ENCODE measurements around the gene ATP8A2. TPM values are rescaled to one million over a fixed set of nuclear protein-coding genes. Genes with fewer than 3 reads are reported as not detected.

Gene ATP8A2
- total and polyA plus RNA-seq, 10 of the 15 experiments (the other 5 are each of a cell fraction or from before 2014, with no cell fraction given), result 0.01 to 0.04 (median 0.04) TPM; not detected in 7

- TF ChIP-seq CBX3 (IDR thresholded peaks at IDR 0.05; ENCODE audit: borderline replicate concordance, low read depth) (no peak), SMC3 (IDR thresholded peaks at IDR 0.05; ENCODE audit: borderline replicate concordance, low read length) (no peak), ZBTB4 (CRISPR knock-in tag; IDR thresholded peaks at IDR 0.05) (no peak), NFXL1 (IDR thresholded peaks at IDR 0.05; ENCODE audit: borderline replicate concordance) (no peak), RAD21 (IDR thresholded peaks at IDR 0.05; ENCODE audit: insufficient read depth, low read depth, low read length) (no peak), PBX3 (IDR thresholded peaks at IDR 0.05; ENCODE audit: insufficient replicate concordance, low read depth, low read length) (no peak), SUZ12 (IDR thresholded peaks at IDR 0.05; ENCODE audit: unreplicated experiment) (no peak), EED (IDR thresholded peaks at IDR 0.05; ENCODE audit: low read depth) (peak; percentile 91), POU2F2 (IDR thresholded peaks at IDR 0.05; ENCODE audit: borderline replicate concordance, low read depth, low read length) (no peak), CEBPZ (IDR thresholded peaks at IDR 0.05; ENCODE audit: low read depth, low read length) (no peak), RUNX3 (IDR thresholded peaks at IDR 0.05; ENCODE audit: low read length) (peak; percentile 71), SPI1 (IDR thresholded peaks at IDR 0.05; ENCODE audit: borderline replicate concordance, insufficient read depth, low read depth, low read length) (no peak), SRF (IDR thresholded peaks at IDR 0.05; ENCODE audit: low read depth in 2 of 2, low read length in 2 of 2) (no peak), CHD2 (IDR thresholded peaks at IDR 0.05; ENCODE audit: borderline replicate concordance, low read depth, low read length) (no peak), ZNF384 (IDR thresholded peaks at IDR 0.05; ENCODE audit: borderline replicate concordance, low read depth, low read length) (no peak), CBX5 (IDR thresholded peaks at IDR 0.05; ENCODE audit: low read depth) (peak; percentile 55; the same call in 1 of the 2 replicates), STAT3 (IDR thresholded peaks at IDR 0.05; ENCODE audit: low read depth, low read length) (no peak), STAT1 (conservative IDR thresholded peaks at IDR 0.05) (no peak)
Measured at GRCh38 chr13:25902891-25903341, 531.1 kb downstream of the ATP8A2 start (continued).

Measured in GM12878 (cell line).